Retinal pigment epithelial cell (primary cell): ENCODE results near the gene OSBPL10.

ENCODE experiments used
- DNase-seq: peaks from one replicate; pipeline ENCODE4 v3.0.0-alpha.2; 2010; ENCODE audit warnings: low read depth
- H3K4me3 ChIP-seq: 2 replicates; pipeline ENCODE4 v1.5.1; 2011; ENCODE audit warnings: mild to moderate bottlenecking, low read length, control low read depth, moderate library complexity
- CTCF ChIP-seq: conservative IDR thresholded peaks from 2 replicates; pipeline ENCODE4 v1.5.1; 2011; ENCODE audit warnings: low read depth, low read length, control low read depth, inconsistent platforms

Gene OSBPL10

DNA sequence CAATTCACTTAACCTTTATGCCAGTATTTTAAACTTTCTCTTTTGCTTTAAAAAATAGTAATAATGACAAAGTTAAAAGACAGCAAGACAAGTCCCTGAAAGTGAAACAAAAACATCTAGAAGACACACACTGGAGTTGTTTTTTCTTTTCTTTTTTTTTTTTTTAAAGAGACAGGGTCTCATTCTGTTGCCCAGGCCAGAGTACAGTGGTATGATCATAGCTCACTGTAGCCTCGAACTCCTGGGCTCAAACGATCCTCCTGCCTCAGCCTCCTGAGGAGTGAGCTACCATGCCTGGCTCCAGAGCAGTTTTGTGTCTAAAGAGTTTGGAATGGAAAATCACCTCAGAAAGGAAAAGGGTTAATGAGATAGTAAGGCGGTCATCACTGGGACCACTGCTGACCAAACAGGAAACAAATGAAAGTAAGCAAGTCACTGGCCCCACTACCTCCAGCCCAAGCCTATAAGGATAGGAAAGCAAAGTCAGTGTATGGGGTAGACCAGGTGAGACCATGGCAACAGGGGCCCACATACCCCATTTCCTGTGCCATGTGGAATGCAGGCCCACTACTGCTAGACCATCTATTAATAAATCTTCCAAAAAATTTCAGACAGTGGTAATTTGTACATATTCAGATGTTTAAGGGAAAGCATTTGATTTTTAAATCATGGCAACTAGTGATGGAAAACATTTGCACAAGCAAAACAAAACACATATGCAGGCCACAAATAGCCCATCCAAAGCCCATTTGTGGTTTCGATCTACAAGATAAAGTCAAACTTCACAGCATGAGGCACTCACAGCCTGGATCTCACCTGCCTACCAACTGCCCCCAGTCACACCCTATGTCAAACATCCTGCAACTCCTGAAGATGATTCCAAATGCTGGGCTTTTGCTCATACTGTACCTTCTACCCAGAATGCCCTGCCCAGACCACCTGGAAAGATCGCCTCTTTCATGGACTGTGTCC, 62.6 kb downstream of the OSBPL10 start:
- DNase-seq, result no peak
- no peak for TF ChIP-seq CTCF
- H3K4me3 ChIP-seq, result no peak overlapping the region

- H3K4me3 ChIP-seq, result no peak overlapping the region
- no peak for TF ChIP-seq CTCF
- DNase-seq, result no peak
Measured at GRCh38 chr3:31917303-31918005, 63.6 kb downstream of the OSBPL10 start.

DNA sequence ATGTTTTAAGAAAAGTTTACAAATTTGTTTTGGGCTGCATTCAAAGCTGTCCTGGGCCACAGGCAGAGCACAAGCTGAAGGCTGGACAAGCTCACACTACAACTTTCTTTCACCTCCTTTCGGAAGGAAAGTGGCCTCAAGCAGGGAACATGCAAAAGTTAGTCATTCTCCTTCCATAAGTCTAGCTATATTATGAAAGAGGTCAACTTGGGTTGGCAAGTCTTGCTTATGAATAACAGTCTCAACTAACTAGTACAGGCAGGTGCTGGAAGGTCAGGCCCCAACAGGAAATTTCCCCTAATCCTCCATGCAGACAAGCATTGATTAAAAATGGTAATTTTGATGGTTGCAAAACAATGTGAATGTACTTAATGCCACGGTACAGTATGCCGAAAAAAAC, 69.4 kb downstream of the OSBPL10 start:
- DNase-seq, result no peak
- TF ChIP-seq CTCF, result no peak
- H3K4me3 ChIP-seq, result no peak overlapping the region

GRCh38 chr3:31911124-31911523, 69.9 kb downstream of the OSBPL10 start:
- TF ChIP-seq CTCF, result no peak
- DNase-seq, result no peak
- H3K4me3 ChIP-seq, result no peak overlapping the region

- no peak overlapping the region for H3K4me3 ChIP-seq
- TF ChIP-seq CTCF, result no peak
- DNase-seq, result no peak
Measured at GRCh38 chr3:31909455-31909854, 71.6 kb downstream of the OSBPL10 start.

DNA sequence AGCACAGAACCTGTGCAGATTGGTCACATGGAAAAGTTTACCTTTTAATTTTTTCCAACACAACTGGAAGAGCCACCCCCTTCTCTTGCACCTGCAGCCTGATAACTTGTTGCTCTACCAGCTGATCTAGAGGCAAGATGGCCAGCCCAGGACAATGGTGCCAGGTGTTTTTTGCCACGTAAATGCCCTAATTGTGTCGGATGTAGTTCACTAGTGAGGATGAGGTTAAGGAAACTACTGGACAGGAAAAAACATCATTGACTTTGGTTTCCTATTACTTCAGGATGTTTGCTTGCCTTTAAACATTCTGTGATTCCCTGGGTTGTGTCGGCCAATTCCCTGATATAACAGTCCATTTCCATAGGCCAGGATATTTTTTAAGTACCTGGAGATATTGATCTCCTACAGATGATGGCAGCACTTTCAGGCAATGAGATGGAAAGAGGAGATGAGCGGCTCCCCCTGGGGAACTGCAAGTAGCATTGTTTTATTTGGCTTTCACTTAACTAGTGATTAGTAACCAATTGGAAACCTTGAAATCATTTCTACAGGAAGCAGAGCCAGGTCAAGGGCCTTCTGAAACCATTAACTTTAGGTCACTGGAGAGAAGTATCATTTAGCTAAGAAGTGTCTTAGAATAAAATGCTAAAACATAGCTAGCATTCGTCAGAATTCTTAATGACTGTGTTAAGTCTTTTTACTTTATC, 72.5 kb downstream of the OSBPL10 start:
- no peak overlapping the region for H3K4me3 ChIP-seq
- DNase-seq, result no peak
- no peak for TF ChIP-seq CTCF
